Neural crest cell (in vitro differentiated cells): Measurements from ENCODE around the gene CNPPD1. TPM values are rescaled to one million over a fixed set of nuclear protein-coding genes. Genes with fewer than 3 reads are reported as not detected.

Experiments used
- DNase-seq: peaks from one replicate; pipeline ENCODE4 v3.0.0; 2021; ENCODE audit warnings: low read depth, mixed read lengths, low spot score
- H3K27ac Mint-ChIP-seq: one replicate; pipeline ENCODE4 v1.8.0; 2021; ENCODE audit warnings: mild to moderate bottlenecking, mixed read lengths; ENCODE audit not compliant: unreplicated experiment
- H3K27me3 Mint-ChIP-seq: 2 replicates; pipeline ENCODE4 v1.8.0; 2021; ENCODE audit warnings: low read depth, mild to moderate bottlenecking, mixed read lengths
- H3K36me3 Mint-ChIP-seq: 2 replicates; pipeline ENCODE4 v1.8.0; 2021; ENCODE audit warnings: low read depth, mild to moderate bottlenecking, mixed read lengths
- H3K4me1 Mint-ChIP-seq: 2 replicates; pipeline ENCODE4 v1.8.0; 2021; ENCODE audit warnings: mixed read lengths
- H3K4me3 Mint-ChIP-seq: one replicate; pipeline ENCODE4 v1.8.0; 2021; ENCODE audit warnings: mild to moderate bottlenecking, mixed read lengths
- H3K9me3 Mint-ChIP-seq: 2 replicates; pipeline ENCODE4 v1.8.0; 2021; ENCODE audit warnings: mixed read lengths
- CTCF ChIP-seq: fragments of 200-600 bp; sonication (generic); conservative IDR thresholded peaks from 2 replicates; pipeline ENCODE4 v1.5.0; 2021; ENCODE audit warnings: antibody characterized with exemption, mild to moderate bottlenecking
- total RNA-seq: library from RNA; stranded (reverse); gene quantifications from 2 replicates; pipeline ENCODE4 v1.2.1, GENCODE V29; 2021

The CNPPD1 gene
- total RNA-seq, 1 donor from 2014 or later = 42.1 TPM

- no peak overlapping the region for H3K27ac Mint-ChIP-seq
Measured at GRCh38 chr2:219161097-219161496, 15.6 kb downstream of the CNPPD1 start.

GRCh38 chr2:219160186-219161017 is 16.3 kb downstream of the CNPPD1 start, which contains the start of gene NHEJ1:
Gene NHEJ1 (minus strand): TSS chr2:219160815. CDS start chr2:219158362, 2,453 bp downstream.
- Mint-ChIP-seq H3K4me3 (peak within 1 kb of the TSS; percentile 95), H3K9me3 (no peaks in the 10 kb centered on the region), H3K36me3 (no peaks in the 10 kb centered on the region), H3K27me3 (no peaks in the 10 kb centered on the region), H3K4me1 (peaks cover 17% of the 10 kb centered on the region), H3K27ac (peak within 1 kb of the TSS; percentile 98)
- DNase-seq = peak; percentile 95
- TF ChIP-seq CTCF = peak; percentile 100

More at GRCh38 chr2:219161097-219161496, 15.6 kb downstream of the CNPPD1 start:
- Mint-ChIP-seq H3K4me3 (peak overlapping the region; percentile 95), H3K9me3 (no peaks in the 10 kb centered on the region), H3K4me1 (peaks cover 17% of the 10 kb centered on the region), H3K36me3 (no peaks in the 10 kb centered on the region), H3K27me3 (no peaks in the 10 kb centered on the region)
- no peak for TF ChIP-seq CTCF
- no peak for DNase-seq

GRCh38 chr2:219159771-219160185 is 16.9 kb downstream of the CNPPD1 start:
- peak overlapping the region; percentile 38 for H3K27ac Mint-ChIP-seq
- H3K4me1 Mint-ChIP-seq = peaks cover 17% of the 10 kb centered on the region
- no peak for DNase-seq
- no peak for TF ChIP-seq CTCF
- H3K4me3 Mint-ChIP-seq = peak overlapping the region; percentile 95
- H3K27me3 Mint-ChIP-seq = no peaks in the 10 kb centered on the region
- H3K36me3 Mint-ChIP-seq = no peaks in the 10 kb centered on the region
- no peaks in the 10 kb centered on the region for H3K9me3 Mint-ChIP-seq

- H3K36me3 Mint-ChIP-seq = no peaks in the 10 kb centered on the region
- DNase-seq = no peak
- no peaks in the 10 kb centered on the region for H3K27me3 Mint-ChIP-seq
- no peaks in the 10 kb centered on the region for H3K9me3 Mint-ChIP-seq
- H3K4me3 Mint-ChIP-seq = peak overlapping the region; percentile 28
- no peak overlapping the region for H3K27ac Mint-ChIP-seq
- no peak for TF ChIP-seq CTCF
- H3K4me1 Mint-ChIP-seq = peaks cover 17% of the 10 kb centered on the region
Measured at GRCh38 chr2:219158586-219158985, 18.1 kb downstream of the CNPPD1 start.

GRCh38 chr2:219158025-219158424 is 18.7 kb downstream of the CNPPD1 start:
- H3K36me3 Mint-ChIP-seq = no peaks in the 10 kb centered on the region
- TF ChIP-seq CTCF = no peak
- no peak overlapping the region for H3K4me3 Mint-ChIP-seq
- no peak overlapping the region for H3K27ac Mint-ChIP-seq
- peaks cover 17% of the 10 kb centered on the region for H3K4me1 Mint-ChIP-seq
- no peaks in the 10 kb centered on the region for H3K9me3 Mint-ChIP-seq
- DNase-seq = no peak
- H3K27me3 Mint-ChIP-seq = no peaks in the 10 kb centered on the region
